SK-N-MC (cell line): ENCODE measurements around the gene CXCR3.
"Not testable (repeated sequence)": the region's sequence is repeated elsewhere in the genome, so short reads cannot be mapped to it uniquely, and the experiment has no call there.

Source experiments
- DNase-seq: peaks from one replicate; pipeline ENCODE4 v3.0.0-alpha.2; 2011; ENCODE audit warnings: low read depth, low spot score
- H3K27ac ChIP-seq: fragments of 200-600 bp; sonication (generic); 2 replicates; pipeline ENCODE4 v1.5.1; 2016; ENCODE audit warnings: mixed run types
- H3K36me3 ChIP-seq: fragments of 200-600 bp; sonication (generic); 2 replicates; pipeline ENCODE4 v1.6.1; 2017; ENCODE audit warnings: antibody characterized with exemption, low read length, mixed read lengths; ENCODE audit not compliant: insufficient read depth
- H3K4me3 ChIP-seq: fragments of 200-600 bp; sonication (generic); 2 replicates; pipeline ENCODE4 v1.5.1; 2016
- H3K9ac ChIP-seq: fragments of 200-600 bp; sonication (generic); 2 replicates; pipeline ENCODE4 v1.8.0; 2017; ENCODE audit warnings: mixed run types, mixed read lengths; ENCODE audit not compliant: insufficient read length
- H3K9me3 ChIP-seq: fragments of 200-600 bp; sonication (generic); 2 replicates; pipeline ENCODE4 v1.6.1; 2017; ENCODE audit warnings: low read depth, mild to moderate bottlenecking, antibody characterized with exemption, low read length, moderate library complexity, mixed read lengths
- EZH2 ChIP-seq: fragments of 200-600 bp; sonication (generic); IDR thresholded peaks from one replicate; pipeline ENCODE4 v1.6.1; 2017; ENCODE audit warnings: antibody characterized with exemption
- FOXP2 ChIP-seq: optimal IDR thresholded peaks from 2 replicates; pipeline ENCODE3; 2011; ENCODE audit warnings: mild to moderate bottlenecking, moderate library complexity; ENCODE audit not compliant: insufficient read depth; ENCODE audit errors: extremely low read length, control extremely low read depth
- POLR2AphosphoS5 ChIP-seq: IDR thresholded peaks from 2 replicates; pipeline ENCODE4 v1.6.1; 2012; ENCODE audit warnings: mild to moderate bottlenecking, low read depth, low read length, borderline replicate concordance

The CXCR3 gene

GRCh38 chrX:71619193-71619592 lies 882 bp upstream of the CXCR3 start:
- no peak overlapping the region for H3K9ac ChIP-seq
- no peak overlapping the region for H3K27ac ChIP-seq
- TF ChIP-seq EZH2: no peak
- TF ChIP-seq FOXP2: no peak
- no peak for TF ChIP-seq POLR2AphosphoS5
- no peak overlapping the region for H3K4me3 ChIP-seq
- no peaks in the 10 kb centered on the region for H3K36me3 ChIP-seq
- no peaks in the 10 kb centered on the region for H3K9me3 ChIP-seq
- DNase-seq: no peak

- DNase-seq: no peak
- Histone ChIP-seq H3K27ac (no peak overlapping the region), H3K36me3 (no peaks in the 10 kb centered on the region; the same call in 1 of the 2 replicates), H3K4me3 (no peak overlapping the region), H3K9ac (no peak overlapping the region), H3K9me3 (no peaks in the 10 kb centered on the region)
- TF ChIP-seq POLR2AphosphoS5 (no peak), EZH2 (no peak), FOXP2 (no peak)
Measured at GRCh38 chrX:71618787-71619186, 476 bp upstream of the CXCR3 start.

- Histone ChIP-seq H3K9ac (no peak overlapping the region), H3K36me3 (peaks cover 4% of the 10 kb centered on the region; the same call in 1 of the 2 replicates), H3K4me3 (no peak overlapping the region), H3K27ac (no peak overlapping the region), H3K9me3 (no peaks in the 10 kb centered on the region)
- TF ChIP-seq FOXP2: no peak
- no peak for TF ChIP-seq EZH2
- TF ChIP-seq POLR2AphosphoS5: no peak
- DNase-seq: no peak
Measured at GRCh38 chrX:71617742-71618141, 569 bp downstream of the CXCR3 start.

- no peak for DNase-seq
- TF ChIP-seq FOXP2 (no peak), POLR2AphosphoS5 (no peak), EZH2 (no peak)
- Histone ChIP-seq H3K9ac (no peak overlapping the region), H3K27ac (no peak overlapping the region), H3K4me3 (no peak overlapping the region), H3K9me3 (no peaks in the 10 kb centered on the region), H3K36me3 (peaks cover 10% of the 10 kb centered on the region; the same call in 1 of the 2 replicates)
Measured at GRCh38 chrX:71616672-71617529, 1.4 kb downstream of the CXCR3 start.

GRCh38 chrX:71615954-71616353 lies 2.4 kb downstream of the CXCR3 start:
- TF ChIP-seq EZH2: no peak
- no peak for TF ChIP-seq POLR2AphosphoS5
- TF ChIP-seq FOXP2: no peak
- Histone ChIP-seq H3K4me3 (no peak overlapping the region), H3K36me3 (peaks cover 17% of the 10 kb centered on the region; the same call in 1 of the 2 replicates), H3K9ac (no peak overlapping the region), H3K9me3 (no peaks in the 10 kb centered on the region), H3K27ac (no peak overlapping the region)
- no peak for DNase-seq

GRCh38 chrX:71615056-71615455 lies 3.3 kb downstream of the CXCR3 start:
- no peak overlapping the region for H3K9ac ChIP-seq
- no peaks in the 10 kb centered on the region for H3K9me3 ChIP-seq
- peaks cover 21% of the 10 kb centered on the region; the same call in 1 of the 2 replicates for H3K36me3 ChIP-seq
- H3K4me3 ChIP-seq: no peak overlapping the region
- DNase-seq: no peak
- TF ChIP-seq POLR2AphosphoS5 (no peak), EZH2 (no peak), FOXP2 (no peak)
- H3K27ac ChIP-seq: no peak overlapping the region

- Histone ChIP-seq H3K27ac (no peak overlapping the region), H3K9ac (no peak overlapping the region), H3K9me3 (no peaks in the 10 kb centered on the region), H3K36me3 (peaks cover 40% of the 10 kb centered on the region; the same call in 1 of the 2 replicates), H3K4me3 (no peak overlapping the region)
- no peak for DNase-seq
- TF ChIP-seq POLR2AphosphoS5: no peak
Measured at GRCh38 chrX:71612256-71612655, 6.1 kb downstream of the CXCR3 start.

GRCh38 chrX:71611736-71612135 lies 6.6 kb downstream of the CXCR3 start:
- H3K9me3 ChIP-seq, H3K9ac ChIP-seq, H3K27ac ChIP-seq, DNase-seq, H3K4me3 ChIP-seq: not testable (repeated sequence)
- peaks cover 43% of the 10 kb centered on the region; the same call in 1 of the 2 replicates for H3K36me3 ChIP-seq

- no peak overlapping the region for H3K4me3 ChIP-seq
- H3K27ac ChIP-seq: no peak overlapping the region
- H3K9me3 ChIP-seq: no peaks in the 10 kb centered on the region
- TF ChIP-seq EZH2 (no peak), FOXP2 (no peak), POLR2AphosphoS5 (no peak)
- H3K9ac ChIP-seq: no peak overlapping the region
- peaks cover 64% of the 10 kb centered on the region for H3K36me3 ChIP-seq
- DNase-seq: no peak
Measured at GRCh38 chrX:71609095-71609750, 9.1 kb downstream of the CXCR3 start.
